HepG2 (cell line): Measurements from ENCODE around the gene TKFC. TPM values are rescaled to one million over a fixed set of nuclear protein-coding genes. Genes with fewer than 3 reads are reported as not detected.

Experiments used
- CC2D1A ChIP-seq: sonication (generic); formaldehyde crosslinking; IDR thresholded peaks from 2 replicates; pipeline ENCODE4 v1.8.1; 2023; ENCODE audit warnings: mild to moderate bottlenecking, missing genetic modification reagents
- ELF3 ChIP-seq: IDR thresholded peaks from 2 replicates; pipeline ENCODE4 v1.6.1; 2016; ENCODE audit warnings: missing genetic modification reagents, missing compliant biosample characterization
- FOXP1 ChIP-seq, 2 experiments: fragments of 450-650 bp in 1 of 2; IDR thresholded peaks; 2 replicates each; pipeline ENCODE4 v1.6.1; 2017 to 2018; ENCODE audit warnings: antibody characterized with exemption in 1 of 2
- HNF4A ChIP-seq: sonication (generic); formaldehyde crosslinking; IDR thresholded peaks from 2 replicates; pipeline ENCODE4 v1.4.0; 2020; ENCODE audit warnings: missing genetic modification reagents
- MIER2 ChIP-seq: IDR thresholded peaks from 2 replicates; pipeline ENCODE4 v1.6.1; 2016; ENCODE audit warnings: missing biosample characterization, missing genetic modification reagents
- MNT ChIP-seq: fragments of 450-650 bp; IDR thresholded peaks from 2 replicates; pipeline ENCODE4 v1.6.1; 2016
- PRPF4 ChIP-seq: fragments of 200-400 bp; formaldehyde crosslinking; IDR thresholded peaks from 2 replicates; pipeline ENCODE4 v1.6.1; 2016; ENCODE audit warnings: low read length, low read depth; ENCODE audit not compliant: poor library complexity, severe bottlenecking
- RARA ChIP-seq: IDR thresholded peaks from 2 replicates; pipeline ENCODE4 v1.6.1; 2016; ENCODE audit warnings: missing genetic modification reagents, missing compliant biosample characterization
- SMAD9 ChIP-seq: sonication (generic); formaldehyde crosslinking; IDR thresholded peaks from 2 replicates; pipeline ENCODE4 v1.5.1; 2020; ENCODE audit warnings: mild to moderate bottlenecking, missing genetic modification reagents
- STAT6 ChIP-seq: sonication (generic); formaldehyde crosslinking; IDR thresholded peaks from 2 replicates; pipeline ENCODE4 v1.4.0; 2020; ENCODE audit warnings: missing genetic modification reagents, mild to moderate bottlenecking, borderline replicate concordance
- TCF7L2 ChIP-seq: IDR thresholded peaks from 2 replicates; pipeline ENCODE4 v1.6.1; 2011; ENCODE audit warnings: mild to moderate bottlenecking, low read depth, low read length, moderate library complexity
- TGIF2 ChIP-seq: IDR thresholded peaks from 2 replicates; pipeline ENCODE4 v1.6.1; 2016; ENCODE audit warnings: control low read depth, missing compliant biosample characterization
- ZNF234 ChIP-seq: sonication (generic); formaldehyde crosslinking; conservative IDR thresholded peaks from 2 replicates; pipeline ENCODE4 v1.5.1; 2020; ENCODE audit warnings: mild to moderate bottlenecking, missing genetic modification reagents
- ZNF235 ChIP-seq: sonication (generic); formaldehyde crosslinking; IDR thresholded peaks from 2 replicates; pipeline ENCODE4 v1.8.1; 2023; ENCODE audit warnings: mild to moderate bottlenecking, missing genetic modification reagents, borderline replicate concordance
- ZNF274 ChIP-seq: sonication (generic); formaldehyde crosslinking; IDR thresholded peaks from 2 replicates; pipeline ENCODE4 v1.5.1; 2020; ENCODE audit warnings: mild to moderate bottlenecking, missing genetic modification reagents
- ZNF335 ChIP-seq: sonication (generic); formaldehyde crosslinking; IDR thresholded peaks from 2 replicates; pipeline ENCODE4 v1.4.0; 2020; ENCODE audit warnings: missing genetic modification reagents
- ZNF558 ChIP-seq: sonication (generic); formaldehyde crosslinking; IDR thresholded peaks from 2 replicates; pipeline ENCODE4 v1.9.0; 2022; ENCODE audit warnings: mild to moderate bottlenecking, missing genetic modification reagents, borderline replicate concordance
- ZNF580 ChIP-seq: IDR thresholded peaks from 2 replicates; pipeline ENCODE4 v1.6.1; 2016; ENCODE audit warnings: low read depth, borderline replicate concordance
- ZNF589 ChIP-seq: sonication (generic); formaldehyde crosslinking; conservative IDR thresholded peaks from 2 replicates; pipeline ENCODE4 v1.8.0; 2022; ENCODE audit warnings: mild to moderate bottlenecking, moderate library complexity, missing genetic modification reagents
- ZNF609 ChIP-seq: sonication (generic); formaldehyde crosslinking; IDR thresholded peaks from 2 replicates; pipeline ENCODE4 v1.4.0; 2020; ENCODE audit warnings: mild to moderate bottlenecking, missing genetic modification reagents, borderline replicate concordance
- polyA plus RNA-seq, 8 experiments: library from polyadenylated mRNA; depleted of rRNA in 3 of 8; stranded (reverse) in 7 of 8; unstranded in 1 of 8; fragments of >200 nt; fragmentation: Illumina TruSeq in 4 of 8; extraction: Trizol in 4 of 8; gene quantifications; 2 replicates each; pipeline versions ENCODE4 v1.2.1 to v1.2.3, GENCODE V29; 2011 to 2016; ENCODE audit warnings: low read depth in 4 of 8, missing spikeins in 1 of 8, mixed read lengths in 1 of 8; ENCODE audit not compliant: insufficient read depth in 1 of 8
- total RNA-seq, 5 experiments: library from RNA; depleted of rRNA; stranded (reverse); fragments of >200 nt; fragmentation: Illumina TruSeq; extraction: Trizol; gene quantifications; 2 replicates each; pipeline ENCODE4 v1.2.3, GENCODE V29; 2016; ENCODE audit warnings: low read depth in 1 of 5

TKFC gene
- total and polyA plus RNA-seq, 2 of the 13 experiments (the other 11 are each of a cell fraction or from before 2014, with no cell fraction given), result 147 to 197 TPM

- TF ChIP-seq TGIF2 (no peak), FOXP1 (IDR thresholded peaks at IDR 0.05) (no peak), FOXP1 (CRISPR knock-in tag; IDR thresholded peaks at IDR 0.05) (no peak), ZNF609 (CRISPR knock-in tag) (peak; percentile 67; the same call in 1 of the 2 replicates), ZNF335 (CRISPR knock-in tag) (no peak), CC2D1A (CRISPR knock-in tag) (no peak), ZNF234 (CRISPR knock-in tag) (no peak), ZNF558 (no peak), STAT6 (CRISPR knock-in tag) (no peak), MNT (no peak), RARA (peak; percentile 80), TCF7L2 (no peak), ZNF580 (no peak), PRPF4 (no peak), ELF3 (CRISPR knock-in tag) (peak; percentile 47; the same call in 1 of the 2 replicates), ZNF235 (CRISPR knock-in tag) (no peak), ZNF274 (CRISPR knock-in tag) (no peak), HNF4A (peak; percentile 95), SMAD9 (no peak), ZNF589 (CRISPR knock-in tag) (peak; percentile 73; the same call in 1 of the 2 replicates), MIER2 (CRISPR knock-in tag) (0 out of 2 replicates have a peak, but pooled peaks have one; percentile 42)
Observed at GRCh38 chr11:61369372-61370348, 36.6 kb downstream of the TKFC start (continued).
